GM23338 (cell line): Measurements from ENCODE around the gene PIEZO2.
"Not testable (repeated sequence)": the region's sequence is repeated elsewhere in the genome, so short reads cannot be mapped to it uniquely, and the experiment has no call there.

Source experiments
- CTCF ChIP-seq, 2 experiments: fragments of 200-600 bp in 1 of 2; sonication (generic) in 1 of 2; conservative IDR thresholded peaks; 2 replicates each; pipeline versions ENCODE4 v1.5.1 to v1.6.1; 2016 to 2017; ENCODE audit warnings: antibody characterized with exemption in 2 of 2, low read depth in 2 of 2, mild to moderate bottlenecking in 2 of 2, moderate library complexity in 1 of 2
- EZH2 ChIP-seq: fragments of 200-600 bp; sonication (generic); IDR thresholded peaks from one replicate; pipeline ENCODE4 v1.8.0; 2017; ENCODE audit warnings: antibody characterized with exemption, mild to moderate bottlenecking, low read depth; ENCODE audit not compliant: unreplicated experiment
- EZH2phosphoT487 ChIP-seq: fragments of 200-600 bp; sonication (generic); IDR thresholded peaks from one replicate; pipeline ENCODE4 v1.8.1; 2018; ENCODE audit warnings: antibody characterized with exemption; ENCODE audit not compliant: unreplicated experiment
- JUNB ChIP-seq: IDR thresholded peaks from one replicate; pipeline ENCODE4 v1.6.1; 2016; ENCODE audit warnings: antibody characterized with exemption; ENCODE audit not compliant: unreplicated experiment
- POLR2AphosphoS5 ChIP-seq: IDR thresholded peaks from 2 replicates; pipeline ENCODE4 v1.6.1; 2016; ENCODE audit warnings: antibody characterized with exemption, low read depth
- ZNF331 ChIP-seq: fragments of 250-450 bp; sonication (Bioruptor Pico); IDR thresholded peaks from 2 replicates; pipeline ENCODE4 v1.5.0; 2020; ENCODE audit warnings: low read depth, mild to moderate bottlenecking, moderate library complexity

GRCh38 chr18:10623606-10624005, 525.8 kb downstream of the PIEZO2 start:
- not testable (repeated sequence) for TF ChIP-seq CTCF (conservative IDR thresholded peaks at IDR 0.05; ENCODE audit: low read depth in 2 of 2); ZNF331 (CRISPR knock-in tag); POLR2AphosphoS5; JUNB; EZH2phosphoT487; EZH2
